ENCODE data around the gene SLTM. TPM values are rescaled to one million over a fixed set of nuclear protein-coding genes. Genes with fewer than 3 reads are reported as not detected.

The SLTM gene
- total RNA-seq, 1 donor from 2014 or later: 93.9 TPM

DNA sequence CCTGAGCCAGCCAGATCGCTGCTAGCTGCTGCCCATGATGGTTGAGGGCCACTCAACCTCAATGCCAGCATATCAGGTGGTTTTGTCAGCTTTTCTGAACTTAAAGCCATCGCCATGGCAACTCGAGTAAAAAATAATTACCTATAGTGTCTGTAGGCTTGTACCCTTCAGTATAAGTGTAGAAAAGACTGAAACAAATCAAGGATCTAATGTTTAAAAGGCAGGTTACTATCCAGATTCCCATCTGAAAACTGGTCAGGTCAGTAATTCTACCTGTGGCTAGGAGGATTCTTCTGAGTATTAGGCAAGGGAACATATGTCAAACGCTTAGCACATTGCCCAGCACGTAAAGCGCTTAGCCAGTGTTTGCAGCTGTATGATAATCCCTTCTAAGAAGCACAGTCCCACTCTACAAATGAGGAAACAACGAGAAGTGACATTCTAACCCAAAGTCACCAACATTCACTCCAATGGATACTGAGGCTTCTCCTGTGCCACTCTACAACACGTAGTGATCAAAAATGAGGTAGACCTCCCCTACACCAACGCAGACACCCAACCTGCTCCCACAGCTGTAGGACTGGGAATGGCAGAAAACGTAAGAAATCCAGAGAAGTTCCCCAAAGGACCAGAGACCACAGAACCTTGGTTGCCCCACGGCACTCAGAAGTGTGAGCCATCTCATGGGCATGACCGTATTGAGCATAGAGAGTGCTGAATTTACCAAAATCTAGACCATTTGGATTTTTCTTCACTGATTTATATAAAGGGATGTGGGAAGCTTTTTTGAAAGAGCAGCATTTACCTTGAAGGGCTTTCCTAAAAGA is 55.3 kb downstream of the SLTM start:
- Mint-ChIP-seq H3K4me3 (ENCODE audit: unreplicated experiment) (no peak overlapping the region), H3K27ac (ENCODE audit: unreplicated experiment) (no peak overlapping the region), H3K27me3 (ENCODE audit: unreplicated experiment) (no peaks in the 10 kb centered on the region), H3K9me3 (ENCODE audit: unreplicated experiment) (no peaks in the 10 kb centered on the region), H3K4me1 (ENCODE audit: unreplicated experiment) (no peaks in the 10 kb centered on the region), H3K36me3 (ENCODE audit: unreplicated experiment) (peaks cover 55% of the 10 kb centered on the region)
- TF ChIP-seq, protein P1, sequence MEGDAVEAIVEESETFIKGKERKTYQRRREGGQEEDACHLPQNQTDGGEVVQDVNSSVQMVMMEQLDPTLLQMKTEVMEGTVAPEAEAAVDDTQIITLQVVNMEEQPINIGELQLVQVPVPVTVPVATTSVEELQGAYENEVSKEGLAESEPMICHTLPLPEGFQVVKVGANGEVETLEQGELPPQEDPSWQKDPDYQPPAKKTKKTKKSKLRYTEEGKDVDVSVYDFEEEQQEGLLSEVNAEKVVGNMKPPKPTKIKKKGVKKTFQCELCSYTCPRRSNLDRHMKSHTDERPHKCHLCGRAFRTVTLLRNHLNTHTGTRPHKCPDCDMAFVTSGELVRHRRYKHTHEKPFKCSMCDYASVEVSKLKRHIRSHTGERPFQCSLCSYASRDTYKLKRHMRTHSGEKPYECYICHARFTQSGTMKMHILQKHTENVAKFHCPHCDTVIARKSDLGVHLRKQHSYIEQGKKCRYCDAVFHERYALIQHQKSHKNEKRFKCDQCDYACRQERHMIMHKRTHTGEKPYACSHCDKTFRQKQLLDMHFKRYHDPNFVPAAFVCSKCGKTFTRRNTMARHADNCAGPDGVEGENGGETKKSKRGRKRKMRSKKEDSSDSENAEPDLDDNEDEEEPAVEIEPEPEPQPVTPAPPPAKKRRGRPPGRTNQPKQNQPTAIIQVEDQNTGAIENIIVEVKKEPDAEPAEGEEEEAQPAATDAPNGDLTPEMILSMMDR (IDR thresholded peaks at IDR 0.05): no peak
- DNase-seq (ENCODE audit: extremely low spot score, unreplicated experiment): no peak

- no peak for DNase-seq (ENCODE audit: extremely low spot score, unreplicated experiment)
- H3K4me1 Mint-ChIP-seq (ENCODE audit: unreplicated experiment): no peaks in the 10 kb centered on the region
- H3K4me3 Mint-ChIP-seq (ENCODE audit: unreplicated experiment): no peak overlapping the region
- TF ChIP-seq, protein P1 (IDR thresholded peaks at IDR 0.05): no peak
- no peaks in the 10 kb centered on the region for H3K9me3 Mint-ChIP-seq (ENCODE audit: unreplicated experiment)
- peaks cover 42% of the 10 kb centered on the region for H3K36me3 Mint-ChIP-seq (ENCODE audit: unreplicated experiment)
- H3K27me3 Mint-ChIP-seq (ENCODE audit: unreplicated experiment): no peaks in the 10 kb centered on the region
- H3K27ac Mint-ChIP-seq (ENCODE audit: unreplicated experiment): no peak overlapping the region
Observed at GRCh38 chr15:58876306-58877106, 57.0 kb downstream of the SLTM start.

- Mint-ChIP-seq H3K27ac (ENCODE audit: unreplicated experiment) (no peak overlapping the region), H3K4me3 (ENCODE audit: unreplicated experiment) (no peak overlapping the region), H3K9me3 (ENCODE audit: unreplicated experiment) (no peaks in the 10 kb centered on the region), H3K27me3 (ENCODE audit: unreplicated experiment) (no peaks in the 10 kb centered on the region), H3K4me1 (ENCODE audit: unreplicated experiment) (no peaks in the 10 kb centered on the region), H3K36me3 (ENCODE audit: unreplicated experiment) (peaks cover 34% of the 10 kb centered on the region)
- DNase-seq (ENCODE audit: extremely low spot score, unreplicated experiment): no peak
- TF ChIP-seq, protein P1 (IDR thresholded peaks at IDR 0.05): no peak
Observed at GRCh38 chr15:58875343-58875742, 58.1 kb downstream of the SLTM start.

- no peak for DNase-seq (ENCODE audit: extremely low spot score, unreplicated experiment)
- no peak overlapping the region for H3K4me3 Mint-ChIP-seq (ENCODE audit: unreplicated experiment)
- H3K27ac Mint-ChIP-seq (ENCODE audit: unreplicated experiment): no peak overlapping the region
Observed at GRCh38 chr15:58873267-58873666, 60.2 kb downstream of the SLTM start.

More at GRCh38 chr15:58873267-58873666, 60.2 kb downstream of the SLTM start:
- H3K36me3 Mint-ChIP-seq (ENCODE audit: unreplicated experiment): peaks cover 15% of the 10 kb centered on the region
- no peaks in the 10 kb centered on the region for H3K27me3 Mint-ChIP-seq (ENCODE audit: unreplicated experiment)
- no peaks in the 10 kb centered on the region for H3K4me1 Mint-ChIP-seq (ENCODE audit: unreplicated experiment)
- TF ChIP-seq, protein P1 (IDR thresholded peaks at IDR 0.05): no peak
- no peaks in the 10 kb centered on the region for H3K9me3 Mint-ChIP-seq (ENCODE audit: unreplicated experiment)
